Stomach (tissue), 4 donors: ENCODE results near the gene F5.

Experiments
- POLR2A ChIP-seq, 4 donors: fragments of 450-650 bp; IDR thresholded peaks; one replicate each; pipeline ENCODE4 v1.6.1; 2016; ENCODE audit warnings: antibody characterized with exemption in 4 of 4, control low read depth in 2 of 4, mild to moderate bottlenecking in 1 of 4, moderate library complexity in 1 of 4
- POLR2AphosphoS5 ChIP-seq, 3 donors: sonication (generic); formaldehyde crosslinking; IDR thresholded peaks; one replicate each; pipeline ENCODE4 v1.6.1; 2016; ENCODE audit warnings: antibody characterized with exemption in 3 of 3
- TF ChIP-seq, protein P1 (sequence below), 7 experiments: fragments of 450-650 bp in 4 of 7; fragments of 200-600 bp in 3 of 7; sonication (generic) in 3 of 7; IDR thresholded peaks; one replicate each; pipeline ENCODE4 v1.5.1; 2016 to 2019; ENCODE audit warnings: antibody characterized with exemption in 7 of 7, control low read depth in 2 of 7, mild to moderate bottlenecking in 1 of 7

DNA sequence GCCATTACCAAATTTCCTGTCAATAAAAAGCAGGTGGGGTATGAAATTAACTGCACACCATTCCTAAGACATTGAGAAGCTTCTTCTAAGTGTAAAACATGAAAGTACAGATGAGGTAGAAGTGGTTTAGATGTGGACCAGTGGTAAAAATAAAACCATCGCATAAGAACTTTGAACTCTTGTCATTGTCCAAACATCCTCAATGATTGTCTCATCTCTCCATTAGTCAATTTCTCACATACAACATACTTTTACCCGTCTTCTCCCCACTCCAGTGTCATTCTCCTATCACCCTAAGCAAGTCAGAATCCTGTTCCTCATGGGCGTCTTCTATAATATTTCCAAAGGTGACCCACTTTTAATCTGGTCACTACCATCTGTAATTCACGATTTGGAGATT lies 76.2 kb downstream of the F5 start:
- TF ChIP-seq, protein P1, sequence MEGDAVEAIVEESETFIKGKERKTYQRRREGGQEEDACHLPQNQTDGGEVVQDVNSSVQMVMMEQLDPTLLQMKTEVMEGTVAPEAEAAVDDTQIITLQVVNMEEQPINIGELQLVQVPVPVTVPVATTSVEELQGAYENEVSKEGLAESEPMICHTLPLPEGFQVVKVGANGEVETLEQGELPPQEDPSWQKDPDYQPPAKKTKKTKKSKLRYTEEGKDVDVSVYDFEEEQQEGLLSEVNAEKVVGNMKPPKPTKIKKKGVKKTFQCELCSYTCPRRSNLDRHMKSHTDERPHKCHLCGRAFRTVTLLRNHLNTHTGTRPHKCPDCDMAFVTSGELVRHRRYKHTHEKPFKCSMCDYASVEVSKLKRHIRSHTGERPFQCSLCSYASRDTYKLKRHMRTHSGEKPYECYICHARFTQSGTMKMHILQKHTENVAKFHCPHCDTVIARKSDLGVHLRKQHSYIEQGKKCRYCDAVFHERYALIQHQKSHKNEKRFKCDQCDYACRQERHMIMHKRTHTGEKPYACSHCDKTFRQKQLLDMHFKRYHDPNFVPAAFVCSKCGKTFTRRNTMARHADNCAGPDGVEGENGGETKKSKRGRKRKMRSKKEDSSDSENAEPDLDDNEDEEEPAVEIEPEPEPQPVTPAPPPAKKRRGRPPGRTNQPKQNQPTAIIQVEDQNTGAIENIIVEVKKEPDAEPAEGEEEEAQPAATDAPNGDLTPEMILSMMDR (IDR thresholded peaks at IDR 0.05) = no peak
- no peak for TF ChIP-seq POLR2A (IDR thresholded peaks at IDR 0.05)
- TF ChIP-seq POLR2AphosphoS5 (IDR thresholded peaks at IDR 0.05) = no peak
